Sigmoid colon (tissue), 4 donors: Measurements from ENCODE around the gene PTPN20.

Experiments used
- CTCF ChIP-seq, 4 experiments: fragments of 450-650 bp in 3 of 4; fragments of 200-600 bp in 1 of 4; IDR thresholded peaks; one replicate each; pipeline ENCODE4 v1.5.1; 2016 to 2019; ENCODE audit warnings: antibody characterized with exemption in 4 of 4, mild to moderate bottlenecking in 3 of 4, moderate library complexity in 2 of 4
- EP300 ChIP-seq, 4 donors: sonication (generic); formaldehyde crosslinking; IDR thresholded peaks; one replicate each; pipeline ENCODE4 v1.6.1; 2017; ENCODE audit warnings: antibody characterized with exemption in 4 of 4
- POLR2A ChIP-seq, 2 donors: fragments of 450-650 bp; IDR thresholded peaks; one replicate each; pipeline ENCODE4 v1.6.1; 2016; ENCODE audit warnings: antibody characterized with exemption in 2 of 2, mild to moderate bottlenecking in 2 of 2, moderate library complexity in 2 of 2
- POLR2AphosphoS5 ChIP-seq, 4 donors: sonication (generic); formaldehyde crosslinking; IDR thresholded peaks; one replicate each; pipeline ENCODE4 v1.6.1; 2017; ENCODE audit warnings: antibody characterized with exemption in 4 of 4

GRCh38 chr10:47042199-47042473 is 130.9 kb downstream of the PTPN20 start:
- no peak for TF ChIP-seq POLR2AphosphoS5 (IDR thresholded peaks at IDR 0.05)
- TF ChIP-seq CTCF (IDR thresholded peaks at IDR 0.05) = no peak
- TF ChIP-seq EP300 (IDR thresholded peaks at IDR 0.05) = no peak
- TF ChIP-seq POLR2A (IDR thresholded peaks at IDR 0.05) = no peak
